Breast epithelium (tissue), 4 donors: Measurements from ENCODE around the gene ZNF552. TPM values are rescaled to one million over a fixed set of nuclear protein-coding genes. Genes with fewer than 3 reads are reported as not detected.
"Not testable (repeated sequence)": the region's sequence is repeated elsewhere in the genome, so short reads cannot be mapped to it uniquely, and the experiment has no call there.

ENCODE experiments used
- DNase-seq, 2 donors: peaks; one replicate each; pipeline ENCODE4 v3.0.0-alpha.2; 2019; ENCODE audit warnings: low spot score in 2 of 2
- H3K27ac ChIP-seq, 2 donors: fragments of 200-600 bp; sonication (generic) in 1 of 2; one replicate each; pipeline ENCODE4 v1.5.1; 2016 to 2019; ENCODE audit warnings: mild to moderate bottlenecking in 1 of 2
- H3K27me3 ChIP-seq, 2 donors: fragments of 200-600 bp; sonication (generic) in 1 of 2; one replicate each; pipeline versions ENCODE4 v1.5.1 to v1.6.0; 2017 to 2019; ENCODE audit warnings: control low read depth in 1 of 2, mild to moderate bottlenecking in 1 of 2
- H3K36me3 ChIP-seq: fragments of 200-600 bp; one replicate; pipeline ENCODE4 v1.5.1; 2019
- H3K4me1 ChIP-seq, 2 donors: fragments of 200-600 bp; sonication (generic); one replicate each; pipeline ENCODE4 v1.5.1; 2016 to 2019; ENCODE audit warnings: control low read depth in 1 of 2
- H3K4me3 ChIP-seq, 3 donors: fragments of 200-600 bp; sonication (generic); 1 replicate in 2 of 3; 2 replicates in 1 of 3; pipeline ENCODE4 v1.5.1; 2016 to 2019; ENCODE audit warnings: mild to moderate bottlenecking in 3 of 3, moderate library complexity in 2 of 3
- H3K9me3 ChIP-seq, 2 donors: fragments of 200-600 bp; sonication (generic) in 1 of 2; one replicate each; pipeline ENCODE4 v1.5.1; 2016 to 2019; ENCODE audit warnings: control low read depth in 1 of 2
- CTCF ChIP-seq, 3 donors: fragments of 450-650 bp; IDR thresholded peaks; one replicate each; pipeline ENCODE4 v1.5.1; 2016 to 2017; ENCODE audit warnings: antibody characterized with exemption in 3 of 3, mild to moderate bottlenecking in 3 of 3, moderate library complexity in 3 of 3
- POLR2A ChIP-seq: fragments of 450-650 bp; IDR thresholded peaks from one replicate; pipeline ENCODE4 v1.6.1; 2016; ENCODE audit warnings: antibody characterized with exemption, mild to moderate bottlenecking, moderate library complexity
- POLR2AphosphoS5 ChIP-seq, 3 donors: sonication (generic); formaldehyde crosslinking; IDR thresholded peaks; one replicate each; pipeline ENCODE4 v1.6.1; 2017; ENCODE audit warnings: antibody characterized with exemption in 3 of 3
- intact Hi-C: fragments of 100-400 bp; cut with DNase I; formaldehyde crosslinking; loops from one replicate; pipeline ENCODE4 v1.15.1; 2023; ENCODE audit warnings: low total_unique reads
- total RNA-seq, 3 donors: library from RNA; depleted of rRNA; stranded (reverse); fragments of >200 nt; gene quantifications; one replicate each; pipeline ENCODE4 v1.1.0, GENCODE V29; 2016

ZNF552 gene
- total RNA-seq, 3 donors from 2014 or later, result 4.0 to 71.4 (median 54.9) TPM

DNA sequence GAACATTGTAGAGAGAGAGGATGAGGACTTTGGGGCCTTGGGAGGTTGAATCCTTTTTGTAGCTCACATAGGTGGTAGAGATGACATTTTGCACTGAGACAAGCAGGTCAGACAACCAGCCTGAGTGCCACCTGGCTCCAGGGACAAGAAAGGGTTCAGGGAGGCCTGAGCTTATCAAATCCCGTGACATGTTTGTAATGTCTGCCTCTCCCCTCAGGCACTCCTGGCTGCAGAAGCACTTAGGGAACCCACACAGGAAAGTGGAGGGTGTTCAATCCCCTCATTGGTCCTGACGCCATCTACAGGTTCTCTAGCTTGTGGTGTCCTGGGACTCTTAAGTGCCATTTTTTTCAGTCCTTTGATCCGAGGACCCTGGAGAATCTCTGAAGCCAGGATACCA lies 6.4 kb upstream of the ZNF552 start:
- H3K9me3 ChIP-seq, DNase-seq, H3K36me3 ChIP-seq, intact Hi-C loops, H3K4me1 ChIP-seq, H3K27me3 ChIP-seq, H3K27ac ChIP-seq: not testable (repeated sequence)
- H3K4me3 ChIP-seq, result peak overlapping the region in 1 of 3 donors; percentile 95

DNA sequence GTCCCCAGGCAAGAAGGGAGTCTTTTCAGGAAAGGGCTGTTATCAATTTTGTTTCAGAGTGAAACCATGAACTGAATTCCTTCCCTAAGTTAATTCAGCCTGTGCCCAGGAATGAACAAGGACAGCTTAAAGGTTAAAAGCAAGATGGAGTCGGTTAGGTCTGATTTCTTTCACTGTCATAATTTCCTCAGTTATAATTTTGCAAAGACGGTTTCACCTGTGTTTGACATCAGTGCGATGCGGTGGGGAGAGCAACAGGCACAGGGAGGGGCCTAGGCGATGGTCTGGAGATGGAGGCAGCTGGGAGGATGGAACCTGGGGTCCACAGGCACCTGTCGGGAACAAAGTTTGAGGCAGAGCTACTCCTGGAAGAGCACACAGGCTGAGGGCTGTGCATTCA lies 5.9 kb upstream of the ZNF552 start:
- TF ChIP-seq POLR2AphosphoS5 (IDR thresholded peaks at IDR 0.05), result no peak
- no peak for TF ChIP-seq POLR2A
- H3K27me3 ChIP-seq, result no peaks in the 10 kb centered on the region
- intact Hi-C loops, result no loop called here
- no peaks in the 10 kb centered on the region for H3K9me3 ChIP-seq
- peak overlapping the region; percentile 87 to 95 (median 87) for H3K4me3 ChIP-seq
- H3K27ac ChIP-seq, result peak overlapping the region in 1 of 2 donors; percentile 87
- H3K36me3 ChIP-seq, result no peaks in the 10 kb centered on the region
- DNase-seq, result no peak
- H3K4me1 ChIP-seq, result peaks cover 0 to 7% of the 10 kb centered on the region in 2 donors

GRCh38 chr19:57819475-57820148 lies 4.9 kb upstream of the ZNF552 start:
- TF ChIP-seq CTCF (IDR thresholded peaks at IDR 0.05) (no peak), POLR2AphosphoS5 (IDR thresholded peaks at IDR 0.05) (peak in 2 of 3 donors; percentile 22 to 82)

DNA sequence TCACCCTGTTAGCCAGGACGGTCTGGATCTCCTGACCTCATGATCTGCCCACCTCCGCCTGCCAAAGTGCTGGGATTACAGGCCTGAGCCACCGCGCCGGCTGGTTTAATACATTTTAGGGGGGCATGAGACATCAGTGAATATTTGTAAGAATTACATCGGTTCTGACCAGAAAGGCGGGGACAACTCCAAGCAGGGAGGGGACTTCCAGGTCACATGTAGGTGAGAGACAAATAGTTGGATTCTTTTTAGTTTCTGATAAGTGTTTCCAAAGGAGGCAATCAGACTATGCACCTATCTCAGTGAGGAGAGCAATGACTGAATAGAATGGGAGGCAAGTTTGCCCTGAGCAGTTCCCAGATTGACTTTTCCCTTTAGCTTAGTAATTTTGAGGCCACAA lies 3.7 kb upstream of the ZNF552 start:
- no peaks in the 10 kb centered on the region for H3K27me3 ChIP-seq
- no peak overlapping the region for H3K27ac ChIP-seq
- no peak for DNase-seq
- H3K4me3 ChIP-seq, result no peak overlapping the region
- intact Hi-C loops, result no loop called here
- H3K4me1 ChIP-seq, result peaks cover 0 to 7% of the 10 kb centered on the region in 2 donors
- H3K36me3 ChIP-seq, result no peaks in the 10 kb centered on the region
- no peaks in the 10 kb centered on the region for H3K9me3 ChIP-seq
- TF ChIP-seq POLR2A, result no peak
- no peak for TF ChIP-seq CTCF (IDR thresholded peaks at IDR 0.05)
- TF ChIP-seq POLR2AphosphoS5 (IDR thresholded peaks at IDR 0.05), result no peak

More at GRCh38 chr19:57819475-57820148, 4.9 kb upstream of the ZNF552 start:
- peak overlapping the region; percentile 86 to 87 for H3K27ac ChIP-seq
- no peaks in the 10 kb centered on the region for H3K27me3 ChIP-seq
- H3K4me3 ChIP-seq, result peak overlapping the region; percentile 87 to 95 (median 87)
- intact Hi-C loops, result no loop called here
- DNase-seq, result peak; percentile 73 to 77
- H3K4me1 ChIP-seq, result peaks cover 0 to 7% of the 10 kb centered on the region in 2 donors
- no peaks in the 10 kb centered on the region for H3K9me3 ChIP-seq
- H3K36me3 ChIP-seq, result no peaks in the 10 kb centered on the region

DNA sequence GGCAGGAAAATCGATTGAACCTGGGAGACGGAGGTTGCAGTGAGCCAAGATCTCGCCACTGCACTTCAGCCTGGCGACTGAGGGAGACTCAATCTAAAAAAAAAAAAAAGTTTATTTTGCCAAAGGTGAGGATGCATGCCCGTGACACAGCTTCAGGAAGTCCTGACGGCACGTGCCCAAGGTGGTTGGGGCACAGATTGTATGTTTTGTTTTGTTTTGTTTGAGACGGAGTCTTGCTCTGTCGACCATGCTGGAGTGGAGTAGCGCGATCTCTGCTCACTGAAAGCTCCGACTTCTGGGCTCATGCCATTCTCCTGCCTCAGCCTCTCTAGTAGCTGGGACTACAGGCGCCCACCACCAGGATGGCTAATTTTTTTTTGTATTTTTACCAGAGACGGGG lies 3.3 kb upstream of the ZNF552 start:
- TF ChIP-seq POLR2A (no peak), CTCF (IDR thresholded peaks at IDR 0.05) (no peak), POLR2AphosphoS5 (IDR thresholded peaks at IDR 0.05) (no peak)
- H3K9me3 ChIP-seq, result no peaks in the 10 kb centered on the region
- H3K4me3 ChIP-seq, result no peak overlapping the region
- H3K27ac ChIP-seq, result no peak overlapping the region
- no peak for DNase-seq
- intact Hi-C loops, result no loop called here
- H3K27me3 ChIP-seq, result no peaks in the 10 kb centered on the region
- H3K36me3 ChIP-seq, result no peaks in the 10 kb centered on the region
- H3K4me1 ChIP-seq, result peaks cover 0 to 7% of the 10 kb centered on the region in 2 donors

DNA sequence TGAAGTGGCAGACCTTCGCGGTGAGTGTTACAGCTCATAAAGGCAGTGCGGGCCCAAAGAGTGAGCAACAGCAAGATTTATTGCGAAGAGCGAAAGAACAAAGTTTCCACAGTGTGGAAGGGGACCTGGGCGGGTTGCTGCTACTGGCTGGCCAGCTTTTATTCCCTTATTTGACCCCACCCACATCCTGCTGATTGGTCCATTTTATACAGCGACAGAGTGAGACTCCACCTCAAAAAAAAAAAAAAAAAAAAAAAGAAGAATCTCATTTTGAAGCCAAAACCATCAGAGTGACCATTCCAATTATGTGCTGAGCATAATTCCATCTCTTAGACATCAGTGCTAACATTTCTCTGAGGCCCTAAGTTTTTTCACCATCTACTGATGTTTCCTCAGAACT lies 1.9 kb upstream of the ZNF552 start:
- DNase-seq, result no peak
- Histone ChIP-seq H3K9me3 (no peaks in the 10 kb centered on the region), H3K27me3 (no peaks in the 10 kb centered on the region), H3K4me3 (no peak overlapping the region), H3K4me1 (peaks cover 0 to 7% of the 10 kb centered on the region in 2 donors), H3K36me3 (no peaks in the 10 kb centered on the region), H3K27ac (no peak overlapping the region)
- TF ChIP-seq POLR2AphosphoS5 (IDR thresholded peaks at IDR 0.05), result no peak
- TF ChIP-seq POLR2A, result no peak
- TF ChIP-seq CTCF (IDR thresholded peaks at IDR 0.05), result no peak
- intact Hi-C loops, result no loop called here
